Nephron (organoid): ENCODE data around the gene AFAP1.

ENCODE experiments used
- H3K27ac Mint-ChIP-seq, 3 experiments: 2 replicates each; pipeline ENCODE4 v1.8.0; 2020; ENCODE audit warnings: mixed read lengths in 3 of 3, mild to moderate bottlenecking in 2 of 3, moderate library complexity in 1 of 3
- H3K27me3 Mint-ChIP-seq: 2 replicates; pipeline ENCODE4 v1.8.0; 2021; ENCODE audit warnings: low read depth, mild to moderate bottlenecking, moderate library complexity, mixed read lengths
- H3K36me3 Mint-ChIP-seq: 2 replicates; pipeline ENCODE4 v1.8.0; 2020; ENCODE audit warnings: low read depth, mixed read lengths
- H3K4me1 Mint-ChIP-seq: 2 replicates; pipeline ENCODE4 v1.8.0; 2020; ENCODE audit warnings: mixed read lengths
- H3K4me3 Mint-ChIP-seq, 3 experiments: 2 replicates each; pipeline ENCODE4 v1.8.0; 2020; ENCODE audit warnings: mild to moderate bottlenecking in 3 of 3, mixed read lengths in 3 of 3, moderate library complexity in 2 of 3
- H3K9me3 Mint-ChIP-seq: 2 replicates; pipeline ENCODE4 v1.8.0; 2020; ENCODE audit warnings: mixed read lengths
- CTCF ChIP-seq, 3 experiments: fragments of 200-600 bp; sonication (generic); IDR thresholded peaks; one replicate each; pipeline ENCODE4 v1.5.0; 2021; ENCODE audit warnings: antibody characterized with exemption in 3 of 3; ENCODE audit not compliant: unreplicated experiment in 3 of 3

The AFAP1 gene

DNA sequence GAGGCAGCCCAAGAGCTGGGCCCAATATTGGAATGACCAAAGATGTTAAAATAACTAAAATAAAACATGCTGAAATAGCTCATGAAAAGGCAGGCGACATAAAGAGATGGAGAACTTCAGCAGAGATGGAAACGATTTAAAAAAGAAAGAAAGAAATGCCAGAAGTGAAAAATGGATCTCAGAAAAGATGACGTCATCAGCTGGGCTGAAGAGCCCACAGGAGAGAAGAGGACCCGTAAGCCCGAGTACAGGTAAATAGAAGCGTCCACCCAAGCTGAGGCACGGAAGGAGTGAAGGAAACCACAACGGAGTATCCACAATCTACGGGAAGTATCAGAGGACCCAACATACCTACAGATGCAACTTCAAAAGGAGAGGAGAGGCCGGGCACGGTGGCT, 112.8 kb downstream of the AFAP1 start:
- H3K36me3 Mint-ChIP-seq, result peaks cover 59% of the 10 kb centered on the region
- H3K9me3 Mint-ChIP-seq, result no peaks in the 10 kb centered on the region
- no peak for TF ChIP-seq CTCF (IDR thresholded peaks at IDR 0.05; ENCODE audit: unreplicated experiment in 3 of 3)
- H3K27ac Mint-ChIP-seq, result peak overlapping the region; percentile 47 to 97 (median 72)
- peak overlapping the region in 1 of 3 experiments; percentile 48 for H3K4me3 Mint-ChIP-seq
- peaks cover 92% of the 10 kb centered on the region for H3K4me1 Mint-ChIP-seq
- no peaks in the 10 kb centered on the region for H3K27me3 Mint-ChIP-seq

GRCh38 chr4:7826176-7826908, 113.3 kb downstream of the AFAP1 start:
- H3K27ac Mint-ChIP-seq, result peak overlapping the region; percentile 55 to 97 (median 94)
- no peak overlapping the region for H3K4me3 Mint-ChIP-seq

DNA sequence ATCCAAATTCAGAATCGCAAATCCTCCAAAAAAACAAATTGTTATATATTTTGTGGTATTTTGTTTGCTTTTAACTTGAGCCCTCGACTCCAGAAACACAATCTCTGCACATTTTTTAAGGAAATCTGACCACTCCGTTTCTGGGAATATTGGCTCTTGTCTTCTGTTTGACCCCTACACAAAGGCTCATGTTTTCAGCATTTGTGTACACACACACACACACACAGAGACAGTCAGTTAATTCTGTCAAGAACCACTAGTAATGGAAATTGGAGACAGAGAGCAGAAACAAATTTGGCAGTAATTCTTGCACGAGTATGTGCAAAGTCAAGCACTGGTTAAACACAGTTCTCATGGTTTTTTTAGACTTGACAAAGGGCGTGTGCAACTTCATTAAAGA, 115.4 kb downstream of the AFAP1 start:
- TF ChIP-seq CTCF (IDR thresholded peaks at IDR 0.05; ENCODE audit: unreplicated experiment in 3 of 3), result no peak
- peaks cover 45% of the 10 kb centered on the region for H3K36me3 Mint-ChIP-seq
- H3K4me1 Mint-ChIP-seq, result peaks cover 90% of the 10 kb centered on the region
- no peaks in the 10 kb centered on the region for H3K9me3 Mint-ChIP-seq
- no peaks in the 10 kb centered on the region for H3K27me3 Mint-ChIP-seq
- peak overlapping the region; percentile 94 to 97 (median 95) for H3K27ac Mint-ChIP-seq
- H3K4me3 Mint-ChIP-seq, result peak overlapping the region in 2 of 3 experiments; percentile 24 to 25

More at GRCh38 chr4:7826176-7826908, 113.3 kb downstream of the AFAP1 start:
- no peak for TF ChIP-seq CTCF (IDR thresholded peaks at IDR 0.05; ENCODE audit: unreplicated experiment in 3 of 3)
- Mint-ChIP-seq H3K9me3 (no peaks in the 10 kb centered on the region), H3K4me1 (peaks cover 92% of the 10 kb centered on the region), H3K27me3 (no peaks in the 10 kb centered on the region), H3K36me3 (peaks cover 55% of the 10 kb centered on the region)

- H3K4me1 Mint-ChIP-seq, result peaks cover 90% of the 10 kb centered on the region
- no peak for TF ChIP-seq CTCF (IDR thresholded peaks at IDR 0.05; ENCODE audit: unreplicated experiment in 3 of 3)
Observed at GRCh38 chr4:7823416-7823824, 116.2 kb downstream of the AFAP1 start.

GRCh38 chr4:7822877-7823276, 116.8 kb downstream of the AFAP1 start:
- Mint-ChIP-seq H3K27me3 (no peaks in the 10 kb centered on the region), H3K4me3 (peak overlapping the region in 2 of 3 experiments; percentile 19 to 50), H3K9me3 (no peaks in the 10 kb centered on the region), H3K4me1 (peaks cover 90% of the 10 kb centered on the region), H3K36me3 (peaks cover 43% of the 10 kb centered on the region), H3K27ac (peak overlapping the region; percentile 94 to 97 (median 95))
- TF ChIP-seq CTCF (IDR thresholded peaks at IDR 0.05; ENCODE audit: unreplicated experiment in 3 of 3), result no peak

More at GRCh38 chr4:7823416-7823824, 116.2 kb downstream of the AFAP1 start:
- Mint-ChIP-seq H3K27ac (peak overlapping the region; percentile 94 to 97 (median 95)), H3K36me3 (peaks cover 43% of the 10 kb centered on the region), H3K9me3 (no peaks in the 10 kb centered on the region), H3K4me3 (peak overlapping the region in 2 of 3 experiments; percentile 3 to 24), H3K27me3 (no peaks in the 10 kb centered on the region)

GRCh38 chr4:7822137-7822505, 117.5 kb downstream of the AFAP1 start:
- H3K9me3 Mint-ChIP-seq, result no peaks in the 10 kb centered on the region
- H3K36me3 Mint-ChIP-seq, result peaks cover 45% of the 10 kb centered on the region
- TF ChIP-seq CTCF (IDR thresholded peaks at IDR 0.05; ENCODE audit: unreplicated experiment in 3 of 3), result no peak

More at GRCh38 chr4:7822137-7822505, 117.5 kb downstream of the AFAP1 start:
- H3K27me3 Mint-ChIP-seq, result no peaks in the 10 kb centered on the region
- peaks cover 93% of the 10 kb centered on the region for H3K4me1 Mint-ChIP-seq
- H3K4me3 Mint-ChIP-seq, result peak overlapping the region in 1 of 3 experiments; percentile 57
- peak overlapping the region; percentile 87 to 97 (median 95) for H3K27ac Mint-ChIP-seq
